ENCODE measurements around the gene AOPEP.

The AOPEP gene

GRCh38 chr9:94941211-94941875 is 214.8 kb downstream of the AOPEP start:
- no peak overlapping the region for H2AFZ ChIP-seq (ENCODE audit: low read length)
- no peaks in the 10 kb centered on the region for H3K27me3 ChIP-seq (ENCODE audit: insufficient read depth, low read length, poor library complexity, severe bottlenecking)
- no peaks in the 10 kb centered on the region for H3K36me3 ChIP-seq (ENCODE audit: insufficient read depth, low read length)
- no peaks in the 10 kb centered on the region for H3K9me3 ChIP-seq (ENCODE audit: insufficient read depth, low read depth, low read length)
- H3K4me2 ChIP-seq (ENCODE audit: low read depth, low read length, poor library complexity, severe bottlenecking): no peak overlapping the region
- H3K79me2 ChIP-seq (ENCODE audit: insufficient read depth, low read length): no peaks in the 10 kb centered on the region
- no peaks in the 10 kb centered on the region for H4K20me1 ChIP-seq (ENCODE audit: insufficient read depth, low read length, poor library complexity, severe bottlenecking)
- no peak overlapping the region for H3K4me3 ChIP-seq (ENCODE audit: low read length, poor library complexity, severe bottlenecking)
- H3K4me1 ChIP-seq (ENCODE audit: insufficient read depth, low read length, poor library complexity, severe bottlenecking): no peaks in the 10 kb centered on the region
- H3K9ac ChIP-seq (ENCODE audit: low read depth, low read length, poor library complexity, severe bottlenecking): no peak overlapping the region
- no peaks in the 10 kb centered on the region for H3K9me2 ChIP-seq (replicated peaks; ENCODE audit: low read depth, low read length)
- no peaks in the 10 kb centered on the region for H3F3A ChIP-seq (ENCODE audit: low read depth)
- TF ChIP-seq, protein P1, sequence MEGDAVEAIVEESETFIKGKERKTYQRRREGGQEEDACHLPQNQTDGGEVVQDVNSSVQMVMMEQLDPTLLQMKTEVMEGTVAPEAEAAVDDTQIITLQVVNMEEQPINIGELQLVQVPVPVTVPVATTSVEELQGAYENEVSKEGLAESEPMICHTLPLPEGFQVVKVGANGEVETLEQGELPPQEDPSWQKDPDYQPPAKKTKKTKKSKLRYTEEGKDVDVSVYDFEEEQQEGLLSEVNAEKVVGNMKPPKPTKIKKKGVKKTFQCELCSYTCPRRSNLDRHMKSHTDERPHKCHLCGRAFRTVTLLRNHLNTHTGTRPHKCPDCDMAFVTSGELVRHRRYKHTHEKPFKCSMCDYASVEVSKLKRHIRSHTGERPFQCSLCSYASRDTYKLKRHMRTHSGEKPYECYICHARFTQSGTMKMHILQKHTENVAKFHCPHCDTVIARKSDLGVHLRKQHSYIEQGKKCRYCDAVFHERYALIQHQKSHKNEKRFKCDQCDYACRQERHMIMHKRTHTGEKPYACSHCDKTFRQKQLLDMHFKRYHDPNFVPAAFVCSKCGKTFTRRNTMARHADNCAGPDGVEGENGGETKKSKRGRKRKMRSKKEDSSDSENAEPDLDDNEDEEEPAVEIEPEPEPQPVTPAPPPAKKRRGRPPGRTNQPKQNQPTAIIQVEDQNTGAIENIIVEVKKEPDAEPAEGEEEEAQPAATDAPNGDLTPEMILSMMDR (conservative IDR thresholded peaks at IDR 0.05; ENCODE audit: low read length): no peak
- no peak for TF ChIP-seq EZH2phosphoT487 (IDR thresholded peaks at IDR 0.05; ENCODE audit: borderline replicate concordance)

DNA sequence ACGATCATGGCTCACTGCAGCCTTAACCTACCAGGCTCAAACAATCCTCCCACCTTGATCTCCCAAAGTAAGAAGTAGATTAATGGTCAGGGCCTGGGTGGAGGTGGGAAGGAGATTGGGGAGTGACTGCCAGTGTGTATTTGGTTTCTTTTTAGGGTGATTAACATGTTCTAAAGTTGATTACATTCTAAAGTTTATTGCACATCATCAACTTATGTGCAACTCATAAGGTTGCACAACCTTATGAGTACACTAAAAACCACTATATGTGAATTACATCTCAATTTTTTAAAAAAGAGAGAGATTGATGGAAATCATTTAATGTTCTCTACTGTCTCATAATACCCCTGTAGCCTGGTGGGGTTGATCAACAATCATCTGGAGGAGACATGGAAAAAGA is 218.1 kb downstream of the AOPEP start:
- no peak overlapping the region for H2AFZ ChIP-seq (ENCODE audit: low read length)
- H3K36me3 ChIP-seq (ENCODE audit: insufficient read depth, low read length): no peaks in the 10 kb centered on the region
- H3K4me2 ChIP-seq (ENCODE audit: low read depth, low read length, poor library complexity, severe bottlenecking): no peak overlapping the region
- no peaks in the 10 kb centered on the region for H3K9me2 ChIP-seq (replicated peaks; ENCODE audit: low read depth, low read length)
- no peak overlapping the region for H3K4me3 ChIP-seq (ENCODE audit: low read length, poor library complexity, severe bottlenecking)
- H3K4me1 ChIP-seq (ENCODE audit: insufficient read depth, low read length, poor library complexity, severe bottlenecking): no peaks in the 10 kb centered on the region
- H4K20me1 ChIP-seq (ENCODE audit: insufficient read depth, low read length, poor library complexity, severe bottlenecking): no peaks in the 10 kb centered on the region
- H3F3A ChIP-seq (ENCODE audit: low read depth): no peaks in the 10 kb centered on the region
- no peaks in the 10 kb centered on the region for H3K9me3 ChIP-seq (ENCODE audit: insufficient read depth, low read depth, low read length)
- no peak overlapping the region for H3K9ac ChIP-seq (ENCODE audit: low read depth, low read length, poor library complexity, severe bottlenecking)
- no peaks in the 10 kb centered on the region for H3K79me2 ChIP-seq (ENCODE audit: insufficient read depth, low read length)
- TF ChIP-seq EZH2phosphoT487 (IDR thresholded peaks at IDR 0.05; ENCODE audit: borderline replicate concordance): no peak
- TF ChIP-seq, protein P1 (conservative IDR thresholded peaks at IDR 0.05; ENCODE audit: low read length): no peak
- H3K27me3 ChIP-seq (ENCODE audit: insufficient read depth, low read length, poor library complexity, severe bottlenecking): no peaks in the 10 kb centered on the region

DNA sequence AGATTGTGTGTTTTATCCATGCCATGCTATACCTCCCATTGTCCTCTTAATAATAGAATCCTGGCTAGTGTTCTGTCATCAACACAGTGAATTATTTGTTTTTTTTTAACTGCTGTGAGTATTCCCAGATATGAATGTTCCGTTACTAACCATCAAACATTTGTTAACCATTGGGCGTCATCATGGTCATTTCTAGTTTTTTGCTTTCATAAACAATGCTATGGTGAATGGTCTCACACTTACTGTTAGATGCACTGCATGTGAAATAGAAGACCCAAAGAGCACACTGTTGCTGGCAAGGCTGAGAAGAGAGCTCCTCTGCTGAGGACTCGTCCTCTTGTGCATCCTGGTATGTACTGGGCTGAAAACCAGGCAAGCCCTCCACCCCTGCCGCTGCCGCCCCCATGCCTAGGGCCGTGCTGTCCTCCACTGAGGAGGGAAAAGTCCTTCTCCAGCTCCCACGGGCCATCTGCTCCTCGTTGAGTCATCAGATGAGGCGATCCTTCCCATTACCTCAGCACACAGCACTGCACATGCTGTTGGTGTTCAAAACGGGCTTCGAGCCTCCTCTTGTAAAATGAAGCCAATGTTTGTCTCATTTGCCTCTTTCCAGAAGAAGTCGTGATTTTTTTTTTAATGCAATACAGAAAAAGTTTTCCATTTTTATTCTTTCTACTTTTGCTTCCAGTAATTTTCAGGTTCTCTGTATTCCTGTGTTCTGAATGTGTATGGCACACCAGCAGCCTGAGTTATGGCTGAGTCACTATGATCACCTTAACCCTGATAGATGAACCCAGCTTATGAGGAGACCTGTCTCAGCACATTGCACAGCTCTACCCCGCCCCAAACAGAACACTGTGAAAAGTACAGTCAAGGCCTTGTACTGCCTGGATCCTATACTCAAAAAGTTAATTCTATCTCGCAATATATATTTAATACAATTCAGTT is 219.0 kb downstream of the AOPEP start:
- Histone ChIP-seq H3F3A (ENCODE audit: low read depth) (no peaks in the 10 kb centered on the region), H3K79me2 (ENCODE audit: insufficient read depth, low read length) (no peaks in the 10 kb centered on the region), H3K9me2 (replicated peaks; ENCODE audit: low read depth, low read length) (no peaks in the 10 kb centered on the region), H3K9ac (ENCODE audit: low read depth, low read length, poor library complexity, severe bottlenecking) (no peak overlapping the region), H3K4me1 (ENCODE audit: insufficient read depth, low read length, poor library complexity, severe bottlenecking) (peaks cover 4% of the 10 kb centered on the region), H3K4me3 (ENCODE audit: low read length, poor library complexity, severe bottlenecking) (no peak overlapping the region), H2AFZ (ENCODE audit: low read length) (no peak overlapping the region), H3K4me2 (ENCODE audit: low read depth, low read length, poor library complexity, severe bottlenecking) (no peak overlapping the region), H3K27me3 (ENCODE audit: insufficient read depth, low read length, poor library complexity, severe bottlenecking) (no peaks in the 10 kb centered on the region), H3K9me3 (ENCODE audit: insufficient read depth, low read depth, low read length) (no peaks in the 10 kb centered on the region), H3K36me3 (ENCODE audit: insufficient read depth, low read length) (no peaks in the 10 kb centered on the region), H4K20me1 (ENCODE audit: insufficient read depth, low read length, poor library complexity, severe bottlenecking) (no peaks in the 10 kb centered on the region)
- TF ChIP-seq, protein P1 (conservative IDR thresholded peaks at IDR 0.05; ENCODE audit: low read length): no peak
- TF ChIP-seq EZH2phosphoT487 (IDR thresholded peaks at IDR 0.05; ENCODE audit: borderline replicate concordance): no peak
